LNCAP (cell line): ENCODE measurements around the gene YY1.

Experiments
- CTCF ChIP-seq: fragments of 450-650 bp; IDR thresholded peaks from 2 replicates; pipeline ENCODE4 v1.5.1; 2017; ENCODE audit warnings: mild to moderate bottlenecking

The YY1 gene

GRCh38 chr14:100286484-100287191 is 47.7 kb downstream of the YY1 start:
- TF ChIP-seq CTCF: no peak

- TF ChIP-seq CTCF: no peak
Measured at GRCh38 chr14:100287202-100287997, 48.5 kb downstream of the YY1 start.

GRCh38 chr14:100288382-100289185 is 49.6 kb downstream of the YY1 start:
- no peak for TF ChIP-seq CTCF

GRCh38 chr14:100289916-100290606 is 51.1 kb downstream of the YY1 start:
- no peak for TF ChIP-seq CTCF

- TF ChIP-seq CTCF: no peak
Measured at GRCh38 chr14:100290607-100291304, 51.8 kb downstream of the YY1 start.

GRCh38 chr14:100291305-100292075 is 52.5 kb downstream of the YY1 start:
- no peak for TF ChIP-seq CTCF
